Measurements from ENCODE around the gene ARHGAP29.
"Not testable (repeated sequence)": the region's sequence is repeated elsewhere in the genome, so short reads cannot be mapped to it uniquely, and the experiment has no call there.

The ARHGAP29 gene

GRCh38 chr1:94165843-94166242, 71.5 kb downstream of the ARHGAP29 start:
- no peak for DNase-seq (ENCODE audit: low spot score)

DNA sequence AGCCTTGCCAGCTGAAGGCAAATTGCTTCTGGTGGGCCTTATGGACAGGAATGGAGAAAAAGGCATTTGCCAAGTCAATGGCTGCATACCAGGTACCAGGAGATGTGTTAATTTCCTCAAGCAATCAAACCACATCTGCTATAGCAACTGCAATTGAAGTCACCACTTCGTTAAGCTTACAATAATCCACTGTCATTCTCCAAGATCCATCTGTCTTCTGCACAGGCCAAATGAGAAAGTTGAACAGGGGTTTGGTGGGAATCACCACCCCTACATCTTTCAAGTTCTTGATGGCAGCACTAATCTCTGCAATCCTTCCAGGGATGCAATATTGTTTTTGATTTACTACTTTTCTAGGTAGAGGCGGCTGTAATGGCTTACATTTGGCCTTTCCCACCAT, 72.5 kb downstream of the ARHGAP29 start:
- not testable (repeated sequence) for DNase-seq (ENCODE audit: low spot score)

DNA sequence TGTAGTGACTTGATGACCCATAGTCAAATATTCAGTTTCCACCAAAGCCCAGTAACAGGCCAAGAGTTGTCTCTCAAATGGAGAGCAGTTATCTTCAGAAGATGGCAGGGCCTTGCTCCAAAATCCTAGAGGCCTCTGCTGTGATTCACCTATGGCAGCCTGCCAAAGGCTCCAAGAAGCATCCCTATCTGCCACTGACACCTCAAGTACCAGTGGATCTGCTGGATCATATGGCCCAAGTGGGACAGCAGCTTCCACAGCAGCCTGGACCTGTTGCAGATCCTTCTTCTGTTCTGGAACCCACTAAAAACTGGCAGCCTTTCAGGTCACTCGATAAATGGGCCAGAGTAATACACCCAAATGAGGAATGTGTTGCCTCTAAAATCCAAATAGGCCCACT, 73.3 kb downstream of the ARHGAP29 start:
- not testable (repeated sequence) for DNase-seq (ENCODE audit: low spot score)

GRCh38 chr1:94163249-94163648, 74.1 kb downstream of the ARHGAP29 start:
- not testable (repeated sequence) for DNase-seq (ENCODE audit: low spot score)

DNA sequence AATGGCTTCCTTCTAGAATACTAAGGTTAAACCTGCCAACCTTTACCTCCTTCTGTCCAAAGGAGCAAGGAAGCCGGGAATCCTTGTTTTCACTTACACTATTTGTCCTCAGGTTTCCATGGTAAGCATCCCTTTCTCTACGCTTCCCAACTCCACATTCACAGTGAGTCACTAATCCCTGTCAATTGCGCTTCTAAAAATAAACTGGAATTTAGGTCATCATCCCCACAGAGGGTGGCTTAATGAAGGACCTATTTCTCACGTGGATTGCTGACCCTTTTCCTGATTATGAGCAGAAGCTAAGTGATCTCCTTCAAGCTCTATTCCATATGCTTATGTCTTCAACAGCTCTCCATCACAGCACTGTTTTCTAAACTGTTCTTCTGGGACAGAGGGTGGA, 76.6 kb downstream of the ARHGAP29 start:
- DNase-seq (ENCODE audit: low spot score): peak; percentile 74

- no peak for DNase-seq (ENCODE audit: low spot score)
Observed at GRCh38 chr1:94156096-94156625, 81.2 kb downstream of the ARHGAP29 start.

DNA sequence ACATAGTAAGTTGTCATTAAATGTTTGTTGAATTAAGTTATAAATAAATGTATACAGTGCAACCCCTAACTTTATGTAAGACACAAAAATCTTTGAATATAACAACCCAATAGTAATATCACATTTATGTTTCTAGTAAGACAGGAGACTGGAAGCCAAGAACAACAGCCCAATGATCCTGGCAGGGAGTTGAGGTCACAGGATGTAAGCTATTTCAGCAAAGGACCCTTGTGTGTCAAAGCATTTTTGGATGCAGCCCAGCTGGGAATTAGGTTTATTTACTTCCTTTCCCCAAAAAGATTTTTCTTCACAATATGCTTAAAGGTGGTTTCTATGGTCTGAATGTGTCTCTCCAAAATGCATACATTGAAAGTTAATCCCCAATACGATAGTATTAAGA, 82.4 kb downstream of the ARHGAP29 start:
- no peak for DNase-seq (ENCODE audit: low spot score)

GRCh38 chr1:94153133-94153532, 84.3 kb downstream of the ARHGAP29 start:
- no peak for DNase-seq (ENCODE audit: low spot score)

DNA sequence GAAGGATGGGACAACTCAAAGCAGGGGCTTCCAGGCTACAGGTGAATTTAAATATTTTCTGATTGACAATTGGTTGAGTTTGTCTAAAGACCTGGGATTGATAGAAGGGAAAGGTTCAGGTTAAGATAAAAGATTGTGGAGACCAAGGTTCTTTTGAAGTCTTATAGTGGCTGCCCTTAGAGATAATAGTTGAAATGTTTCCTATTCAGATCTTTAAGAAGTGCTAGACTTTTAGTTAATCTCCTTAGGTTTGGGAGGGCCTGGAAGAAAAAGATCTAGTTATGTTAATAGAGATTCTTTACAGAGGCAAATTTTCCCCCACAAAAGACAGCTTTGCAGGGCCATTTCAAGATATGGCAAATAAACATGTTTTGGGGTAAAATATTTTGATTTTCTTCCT, 88.2 kb downstream of the ARHGAP29 start:
- not testable (repeated sequence) for DNase-seq (ENCODE audit: low spot score)

DNA sequence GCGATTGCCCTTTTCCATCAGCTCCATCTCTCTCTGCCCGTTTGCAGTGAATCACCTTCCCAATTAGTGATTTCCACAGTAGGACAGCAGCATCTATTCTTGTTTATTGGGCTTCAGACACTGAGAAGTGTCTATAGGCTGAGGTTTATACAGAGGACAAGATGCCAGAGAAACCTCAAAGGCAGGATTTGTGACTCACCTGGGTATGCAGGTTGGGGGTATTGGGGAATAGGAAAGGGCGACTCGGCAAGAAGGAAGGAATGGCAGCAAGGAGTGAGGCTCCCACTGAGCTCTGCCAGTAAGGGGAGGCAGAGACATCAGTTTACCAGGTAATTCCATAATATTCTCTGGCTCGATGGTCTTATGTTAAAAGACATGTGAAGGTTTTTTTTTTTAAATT, 91.1 kb downstream of the ARHGAP29 start:
- no peak for DNase-seq (ENCODE audit: low spot score)

GRCh38 chr1:94144836-94145235, 92.5 kb downstream of the ARHGAP29 start:
- no peak for DNase-seq (ENCODE audit: low spot score)

- no peak for DNase-seq (ENCODE audit: low spot score)
Observed at GRCh38 chr1:94143809-94144176, 93.6 kb downstream of the ARHGAP29 start.

GRCh38 chr1:94143173-94143808, 94.1 kb downstream of the ARHGAP29 start:
- DNase-seq (ENCODE audit: low spot score): no peak

- no peak for DNase-seq (ENCODE audit: low spot score)
Observed at GRCh38 chr1:94142583-94142982, 94.8 kb downstream of the ARHGAP29 start.

DNA sequence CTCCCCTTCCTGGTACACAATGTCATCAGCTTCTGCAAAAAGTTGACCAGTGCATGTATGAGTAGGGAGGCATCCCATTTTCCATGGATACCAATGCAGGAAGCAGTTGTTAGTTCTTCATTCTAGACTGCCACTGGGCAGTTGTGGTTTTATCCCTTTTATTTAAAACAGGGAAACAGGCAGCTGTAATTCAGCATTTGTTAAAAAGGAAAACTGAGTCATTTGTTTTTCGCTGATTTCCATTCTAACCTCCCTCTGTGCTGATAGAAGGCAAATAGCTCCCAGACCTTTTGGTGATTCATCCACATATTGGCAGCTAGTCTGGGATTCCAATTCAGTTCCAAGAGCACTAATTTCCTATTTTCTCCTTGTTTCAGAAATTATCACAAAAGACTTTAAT, 95.4 kb downstream of the ARHGAP29 start:
- DNase-seq (ENCODE audit: low spot score): peak; percentile 53

GRCh38 chr1:94132111-94132510, 105.3 kb downstream of the ARHGAP29 start:
- no peak for DNase-seq (ENCODE audit: low spot score)

DNA sequence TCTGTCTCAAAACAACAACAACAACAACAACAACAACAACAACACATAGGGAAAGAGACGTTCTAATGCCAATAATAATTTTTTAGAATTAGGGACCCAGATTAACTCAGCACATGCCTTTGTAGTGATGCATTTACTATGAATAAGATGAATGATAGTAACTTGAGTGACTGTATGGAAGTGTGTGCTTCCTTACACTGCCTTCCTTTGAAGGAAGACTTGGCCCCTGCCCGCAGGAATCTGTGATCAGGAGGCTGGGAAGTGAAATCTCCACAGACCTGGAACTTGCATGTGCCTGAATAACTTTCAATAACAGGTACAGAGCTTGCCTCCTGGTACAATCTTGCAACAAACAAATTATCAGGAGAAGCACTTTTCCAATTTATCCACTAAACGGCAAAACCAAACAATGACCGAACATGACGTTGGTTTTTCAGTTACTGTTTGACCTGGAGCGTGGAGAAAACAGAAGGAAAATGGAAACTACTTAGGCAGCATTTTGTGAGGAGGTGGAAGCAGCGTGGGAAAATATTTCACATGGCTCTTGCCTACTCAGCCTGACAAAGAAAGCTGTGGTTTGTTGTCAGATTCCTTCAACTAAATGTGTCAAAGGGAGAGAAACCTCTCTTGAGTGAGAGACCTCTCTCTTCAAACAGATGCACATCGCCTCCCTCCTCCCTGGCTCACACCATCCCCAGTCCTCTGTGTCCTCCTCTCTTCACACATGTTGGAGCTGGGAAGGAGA, 106.4 kb downstream of the ARHGAP29 start:
- DNase-seq (ENCODE audit: low spot score): no peak

- DNase-seq (ENCODE audit: low spot score): no peak
Observed at GRCh38 chr1:94126651-94127050, 110.7 kb downstream of the ARHGAP29 start.

- no peak for DNase-seq (ENCODE audit: low spot score)
Observed at GRCh38 chr1:94125551-94126514, 111.6 kb downstream of the ARHGAP29 start.

- DNase-seq (ENCODE audit: low spot score): no peak
Observed at GRCh38 chr1:94124538-94124937, 112.8 kb downstream of the ARHGAP29 start.

- no peak for DNase-seq (ENCODE audit: low spot score)
Observed at GRCh38 chr1:94122201-94122970, 115.0 kb downstream of the ARHGAP29 start.

Data from AG20443 (cell line).